Measurements from ENCODE around the gene HSD17B11. TPM values are rescaled to one million over a fixed set of nuclear protein-coding genes. Genes with fewer than 3 reads are reported as not detected.
A peak's percentile ranks its signal among the peaks of the same experiment; 100 is the strongest.
"Not testable (repeated sequence)": the region's sequence is repeated elsewhere in the genome, so short reads cannot be mapped to it uniquely, and the experiment has no call there.

Gene HSD17B11
- total and polyA plus RNA-seq, 5 donors from 2014 or later: 41.0 to 139 (median 102) TPM

GRCh38 chr4:87424099-87424543 is 33.1 kb upstream of the HSD17B11 start:
- peak overlapping the region; percentile 39 to 80 (median 72) for H3K27ac Mint-ChIP-seq
- peaks cover 28% of the 10 kb centered on the region for H3K4me1 ChIP-seq (ENCODE audit: control insufficient read depth, insufficient read depth, low read length, poor library complexity, severe bottlenecking)
- H3K4me3 Mint-ChIP-seq: peak overlapping the region; percentile 74 to 98 (median 92)
- not testable (repeated sequence) for ATAC-seq (ENCODE audit: low read depth in 2 of 2); H3K9me3 Mint-ChIP-seq; H3K27me3 Mint-ChIP-seq; H3K9me3 ChIP-seq (ENCODE audit: control insufficient read depth in 2 of 2, low read length in 2 of 2); DNase-seq; H3K36me3 Mint-ChIP-seq; H3K27ac ChIP-seq (ENCODE audit: insufficient read depth, low read length, poor library complexity, severe bottlenecking); H3K27me3 ChIP-seq (ENCODE audit: control insufficient read depth, insufficient read depth, low read length); H3K36me3 ChIP-seq (ENCODE audit: control insufficient read depth, insufficient read depth, low read length)
- H3K4me1 Mint-ChIP-seq: peaks cover 9 to 60% (median 39%) of the 10 kb centered on the region in 4 donors
- peak overlapping the region; percentile 98 for H3K4me3 ChIP-seq (ENCODE audit: low read depth, low read length)

GRCh38 chr4:87423317-87424098 is 32.5 kb upstream of the HSD17B11 start:
- Histone ChIP-seq H3K27ac (ENCODE audit: insufficient read depth, low read length, poor library complexity, severe bottlenecking) (peak overlapping the region; percentile 84), H3K9me3 (ENCODE audit: control insufficient read depth in 2 of 2, low read length in 2 of 2) (no peaks in the 10 kb centered on the region), H3K27me3 (ENCODE audit: control insufficient read depth, insufficient read depth, low read length) (no peaks in the 10 kb centered on the region), H3K36me3 (ENCODE audit: control insufficient read depth, insufficient read depth, low read length) (no peaks in the 10 kb centered on the region), H3K4me1 (ENCODE audit: control insufficient read depth, insufficient read depth, low read length, poor library complexity, severe bottlenecking) (peaks cover 28% of the 10 kb centered on the region), H3K4me3 (ENCODE audit: low read depth, low read length) (peak overlapping the region; percentile 98)
- DNase-seq (peak in 1 of 3 donors; percentile 26), ATAC-seq (ENCODE audit: low read depth in 2 of 2) (no peak)
- Mint-ChIP-seq H3K4me3 (peak overlapping the region; percentile 88 to 99 (median 98)), H3K9me3 (no peaks in the 10 kb centered on the region), H3K27me3 (no peaks in the 10 kb centered on the region), H3K4me1 (peaks cover 9 to 56% (median 37%) of the 10 kb centered on the region in 4 donors), H3K27ac (peak overlapping the region; percentile 72 to 97 (median 80)), H3K36me3 (no peaks in the 10 kb centered on the region)

- H3K27ac ChIP-seq (ENCODE audit: insufficient read depth, low read length, poor library complexity, severe bottlenecking): peak within 1 kb of the TSS; percentile 84
- H3K36me3 ChIP-seq (ENCODE audit: control insufficient read depth, insufficient read depth, low read length): no peaks in the 10 kb centered on the region
- peak within 1 kb of the TSS; percentile 98 for H3K4me3 ChIP-seq (ENCODE audit: low read depth, low read length)
- Mint-ChIP-seq H3K36me3 (no peaks in the 10 kb centered on the region), H3K4me3 (peak within 1 kb of the TSS; percentile 96 to 99 (median 98)), H3K9me3 (no peaks in the 10 kb centered on the region), H3K27me3 (no peaks in the 10 kb centered on the region), H3K27ac (peak within 1 kb of the TSS; percentile 97 to 98 (median 97)), H3K4me1 (peaks cover 9 to 46% (median 27%) of the 10 kb centered on the region in 4 donors)
- peaks cover 28% of the 10 kb centered on the region for H3K4me1 ChIP-seq (ENCODE audit: control insufficient read depth, insufficient read depth, low read length, poor library complexity, severe bottlenecking)
- no peaks in the 10 kb centered on the region for H3K9me3 ChIP-seq (ENCODE audit: control insufficient read depth in 2 of 2, low read length in 2 of 2)
- ATAC-seq (ENCODE audit: low read depth in 2 of 2): peak; percentile 89 to 91
- DNase-seq: peak; percentile 82 to 91 (median 89)
- H3K27me3 ChIP-seq (ENCODE audit: control insufficient read depth, insufficient read depth, low read length): no peaks in the 10 kb centered on the region
Observed at GRCh38 chr4:87422104-87423052, 31.4 kb upstream of the HSD17B11 start, which contains the start of gene NUDT9. TSS of gene NUDT9 (plus strand) at chr4:87422573. CDS start at chr4:87422906, 333 bp downstream.

GRCh38 chr4:87420276-87420830 is 29.4 kb upstream of the HSD17B11 start:
- Mint-ChIP-seq H3K4me1 (peaks cover 9 to 39% (median 21%) of the 10 kb centered on the region in 4 donors), H3K27ac (peak overlapping the region in 2 of 3 donors; percentile 15 to 62), H3K9me3 (no peaks in the 10 kb centered on the region), H3K27me3 (no peaks in the 10 kb centered on the region), H3K36me3 (no peaks in the 10 kb centered on the region), H3K4me3 (peak overlapping the region; percentile 22 to 97 (median 73))
- Histone ChIP-seq H3K4me1 (ENCODE audit: control insufficient read depth, insufficient read depth, low read length, poor library complexity, severe bottlenecking) (peaks cover 28% of the 10 kb centered on the region), H3K4me3 (ENCODE audit: low read depth, low read length) (no peak overlapping the region), H3K36me3 (ENCODE audit: control insufficient read depth, insufficient read depth, low read length) (no peaks in the 10 kb centered on the region), H3K27ac (ENCODE audit: insufficient read depth, low read length, poor library complexity, severe bottlenecking) (no peak overlapping the region), H3K9me3 (ENCODE audit: control insufficient read depth in 2 of 2, low read length in 2 of 2) (no peaks in the 10 kb centered on the region), H3K27me3 (ENCODE audit: control insufficient read depth, insufficient read depth, low read length) (no peaks in the 10 kb centered on the region)
- no peak for DNase-seq
- no peak for ATAC-seq (ENCODE audit: low read depth in 2 of 2)

- H3K27ac ChIP-seq (ENCODE audit: insufficient read depth, low read length, poor library complexity, severe bottlenecking): no peak overlapping the region
- H3K36me3 ChIP-seq (ENCODE audit: control insufficient read depth, insufficient read depth, low read length): no peaks in the 10 kb centered on the region
- peak overlapping the region in 1 of 3 donors; percentile 15 for H3K27ac Mint-ChIP-seq
- no peaks in the 10 kb centered on the region for H3K27me3 ChIP-seq (ENCODE audit: control insufficient read depth, insufficient read depth, low read length)
- H3K36me3 Mint-ChIP-seq: no peaks in the 10 kb centered on the region
- no peaks in the 10 kb centered on the region for H3K9me3 Mint-ChIP-seq
- peaks cover 5% of the 10 kb centered on the region for H3K27me3 Mint-ChIP-seq
- no peak for ATAC-seq (ENCODE audit: low read depth in 2 of 2)
- peaks cover 25% of the 10 kb centered on the region for H3K4me1 ChIP-seq (ENCODE audit: control insufficient read depth, insufficient read depth, low read length, poor library complexity, severe bottlenecking)
- H3K4me1 Mint-ChIP-seq: peaks cover 8 to 33% (median 20%) of the 10 kb centered on the region in 4 donors
- H3K9me3 ChIP-seq (ENCODE audit: control insufficient read depth in 2 of 2, low read length in 2 of 2): no peaks in the 10 kb centered on the region
- no peak overlapping the region for H3K4me3 ChIP-seq (ENCODE audit: low read depth, low read length)
- peak overlapping the region in 2 of 4 donors; percentile 50 to 97 for H3K4me3 Mint-ChIP-seq
- DNase-seq: no peak
Observed at GRCh38 chr4:87419578-87420249, 28.7 kb upstream of the HSD17B11 start.

- not testable (repeated sequence) for H3K9me3 Mint-ChIP-seq; H3K9me3 ChIP-seq (ENCODE audit: control insufficient read depth in 2 of 2, low read length in 2 of 2); H3K4me3 ChIP-seq (ENCODE audit: low read depth, low read length); H3K27ac ChIP-seq (ENCODE audit: insufficient read depth, low read length, poor library complexity, severe bottlenecking); H3K36me3 Mint-ChIP-seq; DNase-seq; ATAC-seq (ENCODE audit: low read depth in 2 of 2); H3K27me3 ChIP-seq (ENCODE audit: control insufficient read depth, insufficient read depth, low read length); H3K36me3 ChIP-seq (ENCODE audit: control insufficient read depth, insufficient read depth, low read length); H3K27ac Mint-ChIP-seq
- Mint-ChIP-seq H3K4me1 (peaks cover under 1 to 22% (median 11%) of the 10 kb centered on the region in 4 donors), H3K4me3 (peak overlapping the region in 1 of 4 donors; percentile 97), H3K27me3 (peaks cover 13% of the 10 kb centered on the region)
- H3K4me1 ChIP-seq (ENCODE audit: control insufficient read depth, insufficient read depth, low read length, poor library complexity, severe bottlenecking): peaks cover 13% of the 10 kb centered on the region
Observed at GRCh38 chr4:87418410-87418809, 27.4 kb upstream of the HSD17B11 start.

GRCh38 chr4:87416965-87417364 is 26.0 kb upstream of the HSD17B11 start:
- ATAC-seq (ENCODE audit: low read depth in 2 of 2): no peak
- H3K27ac ChIP-seq (ENCODE audit: insufficient read depth, low read length, poor library complexity, severe bottlenecking): no peak overlapping the region
- H3K9me3 ChIP-seq (ENCODE audit: control insufficient read depth in 2 of 2, low read length in 2 of 2): no peaks in the 10 kb centered on the region
- H3K36me3 ChIP-seq (ENCODE audit: control insufficient read depth, insufficient read depth, low read length): no peaks in the 10 kb centered on the region
- H3K4me1 ChIP-seq (ENCODE audit: control insufficient read depth, insufficient read depth, low read length, poor library complexity, severe bottlenecking): peaks cover 8% of the 10 kb centered on the region
- H3K4me3 ChIP-seq (ENCODE audit: low read depth, low read length): no peak overlapping the region
- Mint-ChIP-seq H3K36me3 (no peaks in the 10 kb centered on the region), H3K9me3 (no peaks in the 10 kb centered on the region), H3K27me3 (peaks cover 21% of the 10 kb centered on the region), H3K4me3 (no peak overlapping the region), H3K27ac (peak overlapping the region in 1 of 3 donors; percentile 20), H3K4me1 (peaks cover 0 to 14% (median 4%) of the 10 kb centered on the region in 4 donors)
- H3K27me3 ChIP-seq (ENCODE audit: control insufficient read depth, insufficient read depth, low read length): peaks cover 5% of the 10 kb centered on the region
- DNase-seq: no peak

All from CD4-positive, CD25-positive, alpha-beta regulatory T cell (primary cell).